SKM-1 treated with dmso at 0.1 percent for 144 hours (cell line): ENCODE results near the gene TRIP13.
"Not testable (repeated sequence)": the region's sequence is repeated elsewhere in the genome, so short reads cannot be mapped to it uniquely, and the experiment has no call there.

Source experiments
- DNase-seq: peaks from one replicate; lab custom pipeline; 2025; ENCODE audit not compliant: unreplicated experiment; lab: John Stamatoyannopoulos, UW

TRIP13 gene

DNA sequence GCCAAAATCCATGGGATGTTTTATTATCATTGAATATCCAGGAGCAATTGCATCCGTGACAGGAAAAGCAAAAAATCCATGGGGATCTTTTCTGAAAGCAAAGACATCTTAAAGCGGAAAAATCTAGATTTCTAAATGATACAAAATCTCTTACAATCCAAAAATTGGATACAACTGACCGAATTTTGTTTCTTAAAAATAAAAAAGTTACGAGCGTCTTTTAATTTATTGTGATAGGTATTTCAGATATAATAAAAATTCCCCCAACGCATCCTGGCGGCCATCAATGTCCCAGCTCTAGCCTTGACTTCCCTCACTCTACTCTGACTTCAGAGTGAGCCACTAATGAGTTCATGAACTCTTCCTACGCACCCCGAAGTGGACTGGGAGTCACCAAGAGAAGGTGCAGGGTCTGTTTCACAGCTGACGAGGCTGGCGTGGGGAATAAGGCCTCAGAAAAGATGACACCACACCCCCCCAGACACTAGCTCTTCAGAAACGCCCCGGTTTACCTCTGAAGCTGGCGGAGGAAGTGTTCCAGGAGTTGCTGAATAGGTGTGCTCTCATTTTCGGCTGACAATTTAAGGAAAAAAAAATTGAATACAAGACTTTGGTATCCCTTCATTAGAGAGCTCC, 3.5 kb upstream of the TRIP13 start:
- no peak for DNase-seq

DNA sequence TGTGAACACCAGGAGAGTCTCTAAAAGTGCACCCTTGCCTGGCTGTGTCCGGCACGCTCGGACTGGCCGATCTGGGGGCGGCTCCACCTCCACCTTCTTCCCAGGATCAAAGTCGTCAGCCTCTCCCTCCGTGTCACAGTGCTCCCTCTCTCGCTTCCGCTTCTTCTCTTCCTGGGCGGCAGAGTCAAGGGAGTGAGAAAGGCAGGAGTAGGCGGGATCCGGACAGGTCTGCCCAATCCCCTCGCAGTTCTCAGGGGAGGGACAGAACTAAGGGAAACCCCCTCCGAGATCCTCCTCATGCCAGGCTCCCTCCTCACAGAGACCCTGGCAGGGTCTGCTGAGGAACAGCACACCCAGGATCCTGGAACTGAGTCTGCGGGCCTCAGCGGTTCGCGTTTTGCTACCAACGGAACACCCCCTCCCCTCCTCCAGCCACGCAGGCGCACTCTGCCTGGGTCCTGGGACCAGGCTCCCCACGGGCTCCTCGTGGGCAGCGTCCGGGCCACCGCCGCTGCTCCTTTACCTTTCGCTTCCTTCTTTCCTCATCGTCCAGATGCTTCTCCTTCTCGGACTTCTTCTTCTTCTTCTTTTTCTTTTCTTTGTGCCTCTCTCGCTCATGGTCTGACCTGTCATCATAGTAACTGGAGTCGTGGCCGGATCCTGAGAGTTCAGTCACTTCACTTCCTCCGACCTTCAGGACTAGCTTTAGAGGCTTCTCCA, 1.4 kb upstream of the TRIP13 start:
- no peak for DNase-seq

- DNase-seq = no peak
These were observed 769 bp upstream of the TRIP13 start for GRCh38 chr5:891837-892393.

DNA sequence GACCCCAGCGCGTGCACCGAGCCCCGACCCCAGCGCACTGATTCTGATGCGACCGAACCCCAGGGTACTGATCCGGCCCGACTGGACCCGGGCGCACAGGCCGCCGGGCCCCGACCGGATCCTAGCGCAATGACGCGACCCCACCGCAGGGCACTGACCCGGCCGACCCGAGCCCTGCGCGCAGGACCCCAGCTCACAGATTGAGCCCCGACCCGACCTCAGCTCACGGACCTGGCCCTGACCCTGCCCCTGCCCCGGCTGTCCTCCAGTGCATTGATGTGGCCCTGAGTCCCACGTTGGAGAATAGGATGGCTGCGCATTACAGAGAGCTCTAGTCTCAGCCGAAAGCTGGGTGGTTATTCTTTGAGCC, 438 bp downstream of the TRIP13 start:
- no peak for DNase-seq

GRCh38 chr5:893711-894110, 1.0 kb downstream of the TRIP13 start:
- DNase-seq = no peak

DNA sequence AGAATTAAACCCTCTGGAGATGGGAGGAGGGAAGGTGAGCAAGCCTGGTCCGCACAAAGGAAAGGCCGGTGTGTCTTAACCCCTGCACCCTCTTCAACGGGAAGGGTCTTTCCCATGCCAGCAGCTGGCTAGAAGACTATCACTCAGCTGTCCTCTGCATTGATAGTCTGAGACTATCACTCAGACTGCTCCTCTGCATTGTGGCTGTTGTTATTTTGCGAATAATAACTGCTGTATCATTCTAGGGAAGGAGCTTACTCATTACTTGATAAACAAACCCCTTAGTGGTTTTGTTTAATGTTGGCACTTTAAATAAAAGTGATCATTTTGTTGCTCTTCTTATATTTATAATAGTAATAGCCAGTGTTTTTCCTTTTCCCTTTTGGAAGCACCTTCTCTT, 8.1 kb downstream of the TRIP13 start:
- no peak for DNase-seq

- DNase-seq = no peak
These were observed 9.6 kb downstream of the TRIP13 start for GRCh38 chr5:902129-902916.

DNA sequence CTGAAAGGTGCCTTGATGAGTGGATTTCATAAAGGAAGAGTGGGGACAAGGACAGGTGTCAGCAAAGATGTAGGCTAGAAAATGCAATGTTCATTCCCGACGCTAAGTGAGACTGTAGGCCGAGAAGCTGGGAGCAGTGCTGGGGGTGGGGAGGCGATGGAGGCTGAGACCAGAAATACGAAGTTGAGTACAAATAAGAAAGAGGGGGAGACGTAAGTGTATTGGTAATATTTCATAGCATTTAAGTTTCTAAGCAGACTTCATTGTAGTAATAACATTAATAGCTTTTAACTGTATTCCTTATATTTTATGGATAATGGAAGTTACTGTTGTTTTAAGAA, 11.0 kb downstream of the TRIP13 start:
- no peak for DNase-seq

DNA sequence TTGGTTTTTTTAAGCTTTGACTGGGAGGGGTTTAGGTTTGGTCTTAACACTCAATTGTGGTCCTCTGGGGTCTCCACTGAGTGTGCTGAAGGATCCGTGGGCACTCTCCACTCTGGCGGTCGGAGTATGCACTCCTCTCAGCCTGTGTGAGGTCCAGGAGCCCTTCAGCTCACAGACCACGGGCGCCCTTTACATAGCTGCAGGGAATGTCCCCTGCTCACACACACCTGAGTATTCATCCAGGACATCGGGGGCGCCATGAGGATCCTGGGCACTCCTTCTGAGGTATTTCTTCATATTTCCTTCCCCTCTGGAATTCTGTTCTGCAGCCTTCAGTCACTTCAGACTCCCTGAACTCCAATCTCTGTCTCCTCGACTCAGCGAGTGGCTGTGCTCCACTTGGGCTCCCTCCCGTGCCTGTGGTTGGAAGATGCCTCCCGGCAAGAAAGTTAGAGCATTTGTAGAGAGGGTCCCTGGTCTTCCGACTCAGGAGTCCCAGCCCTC, 12.5 kb downstream of the TRIP13 start:
- DNase-seq = no peak

DNA sequence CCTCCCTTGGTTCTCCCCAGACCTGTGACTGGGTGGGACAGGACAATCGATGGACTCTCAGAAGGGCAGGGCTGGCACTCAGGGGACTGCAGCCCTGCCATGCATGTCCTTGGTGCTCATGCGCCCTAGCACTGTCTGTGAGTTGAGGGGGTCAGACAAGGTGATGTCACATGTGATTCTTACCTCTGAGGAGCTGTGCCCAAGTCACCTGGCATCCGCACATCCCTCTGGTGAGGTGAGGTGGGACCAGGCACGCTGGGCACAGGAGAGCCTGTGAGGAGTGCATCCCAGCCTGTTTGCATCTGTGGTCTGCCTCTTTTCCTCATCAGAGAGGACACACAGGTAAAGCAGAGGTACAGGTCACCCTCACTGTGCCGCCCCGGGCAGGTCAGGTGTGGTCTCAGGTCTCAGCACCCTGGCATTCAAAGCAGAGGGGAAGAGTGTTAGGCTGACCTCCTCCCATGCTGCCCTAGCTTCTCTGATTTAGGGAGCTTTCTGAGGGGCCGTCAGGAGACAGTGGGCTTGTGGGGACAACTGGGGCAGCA, 14.8 kb downstream of the TRIP13 start:
- no peak for DNase-seq

DNA sequence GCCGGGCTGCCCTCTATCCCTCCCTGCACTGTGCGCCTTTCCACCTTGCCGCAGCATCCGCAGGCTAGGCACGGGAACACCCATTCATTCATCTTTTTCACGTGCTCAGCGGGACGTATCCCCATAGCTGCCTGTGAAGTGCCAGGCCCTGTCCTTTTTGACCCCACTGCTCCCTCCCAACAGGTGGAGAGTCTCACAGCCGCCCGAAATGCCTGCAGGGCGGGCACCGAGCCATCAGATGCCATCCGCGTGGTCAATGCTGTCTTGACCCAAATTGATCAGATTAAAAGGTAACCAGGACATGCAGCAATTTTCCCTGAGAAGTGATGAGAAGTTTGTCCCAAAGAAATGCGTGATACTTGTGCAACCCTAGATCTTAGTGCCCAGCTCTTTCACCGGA, 15.5 kb downstream of the TRIP13 start:
- no peak for DNase-seq

- DNase-seq = no peak
These were observed 16.4 kb downstream of the TRIP13 start for GRCh38 chr5:909086-909485.

DNA sequence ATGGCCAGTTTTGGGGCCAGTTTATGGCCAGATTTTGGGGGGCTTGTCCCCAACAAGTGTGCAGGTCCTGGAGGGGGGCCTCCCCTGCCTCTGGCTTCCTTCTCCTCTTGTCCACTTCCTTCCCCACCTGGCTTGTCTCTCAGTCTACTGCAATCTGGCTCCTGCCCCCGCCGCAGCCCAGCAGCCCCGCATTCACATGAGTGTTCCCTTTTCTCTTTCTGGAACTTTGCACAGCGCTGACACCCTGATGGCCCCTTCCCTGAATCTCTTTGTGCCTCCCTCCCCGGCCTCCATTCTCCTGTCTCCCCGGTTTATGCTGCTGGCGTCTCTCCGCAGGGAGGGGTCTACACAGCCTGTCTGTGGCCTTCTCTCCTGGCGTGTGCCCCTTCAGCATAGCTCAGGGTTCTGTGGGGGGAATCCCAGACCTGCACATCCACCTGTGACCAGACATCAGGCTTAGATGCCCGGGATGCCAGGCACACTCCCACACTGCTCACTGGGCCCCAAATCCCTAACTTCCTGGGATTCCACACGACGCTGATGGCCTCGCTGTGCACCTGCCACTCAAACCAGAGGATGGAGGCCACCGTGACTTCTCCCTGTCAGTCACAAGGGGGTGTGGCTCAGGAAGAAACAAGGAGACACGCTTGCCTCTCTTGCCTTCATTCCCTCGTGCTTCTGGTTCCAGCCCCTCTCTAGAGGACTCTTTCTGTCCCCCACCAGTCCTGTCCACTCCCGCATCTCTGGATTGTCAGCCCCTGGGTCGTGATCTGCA, 17.5 kb downstream of the TRIP13 start:
- DNase-seq = no peak

- no peak for DNase-seq
These were observed 18.1 kb downstream of the TRIP13 start for GRCh38 chr5:910769-911160.

GRCh38 chr5:911601-912000, 18.9 kb downstream of the TRIP13 start:
- DNase-seq = no peak

DNA sequence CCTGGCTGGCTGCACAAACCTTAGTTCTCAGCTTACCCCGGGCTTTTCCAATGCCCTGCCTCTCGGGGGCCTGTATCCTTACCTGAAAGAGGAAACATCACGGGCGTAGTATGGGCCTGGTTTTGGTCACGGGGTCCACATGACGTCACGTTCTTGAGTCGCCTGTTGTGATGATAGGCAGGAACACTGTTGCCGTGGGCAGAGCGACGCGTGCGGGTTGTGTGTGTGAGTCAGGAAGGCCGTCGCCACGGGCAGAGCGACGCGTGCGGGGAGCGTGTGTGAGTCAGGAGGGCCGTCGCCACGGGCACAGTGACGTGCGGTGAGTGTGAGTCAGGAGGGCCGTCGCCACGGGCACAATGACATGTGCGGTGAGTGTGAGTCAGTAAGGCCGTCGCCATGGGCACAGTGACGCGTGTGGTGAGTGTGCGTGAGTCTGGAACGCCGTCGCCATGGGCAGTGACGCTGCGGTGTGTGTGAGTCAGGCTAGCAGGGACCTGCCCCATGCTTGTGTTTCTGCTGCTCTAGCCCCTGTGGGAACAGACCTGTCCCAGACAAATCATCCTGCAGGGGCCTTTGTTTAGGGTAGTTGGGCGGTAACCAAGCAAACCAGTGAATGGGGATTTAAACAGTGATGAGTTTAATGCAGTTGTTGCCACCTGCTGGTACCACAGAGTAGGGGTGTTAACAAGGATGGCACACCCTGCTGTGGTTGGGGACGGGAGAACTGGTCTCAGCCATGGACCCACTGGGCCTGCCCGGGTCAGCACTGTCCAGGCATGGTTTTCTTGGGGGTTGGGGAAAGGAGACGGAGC, 19.8 kb downstream of the TRIP13 start:
- no peak for DNase-seq

DNA sequence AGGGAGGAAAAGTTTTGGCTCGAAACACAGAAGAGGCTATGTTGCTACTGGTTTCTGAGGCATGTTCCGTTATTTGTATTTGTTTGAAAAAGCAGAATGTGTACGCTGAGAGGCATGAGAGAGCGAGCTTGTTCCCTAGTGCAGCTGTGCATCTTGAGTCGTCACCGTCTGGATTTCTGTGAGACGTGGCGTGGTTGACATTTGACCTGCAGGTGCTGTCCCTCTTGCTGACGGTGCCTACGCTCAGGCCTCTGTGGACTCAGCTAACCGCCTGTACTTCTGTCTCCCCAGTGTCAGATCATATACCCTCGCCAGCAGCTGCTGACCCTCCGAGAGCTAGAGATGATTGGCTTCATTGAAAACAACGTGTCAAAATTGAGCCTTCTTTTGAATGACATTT, 21.5 kb downstream of the TRIP13 start:
- no peak for DNase-seq

- DNase-seq = no peak
These were observed 21.9 kb downstream of the TRIP13 start for GRCh38 chr5:914612-915011.

DNA sequence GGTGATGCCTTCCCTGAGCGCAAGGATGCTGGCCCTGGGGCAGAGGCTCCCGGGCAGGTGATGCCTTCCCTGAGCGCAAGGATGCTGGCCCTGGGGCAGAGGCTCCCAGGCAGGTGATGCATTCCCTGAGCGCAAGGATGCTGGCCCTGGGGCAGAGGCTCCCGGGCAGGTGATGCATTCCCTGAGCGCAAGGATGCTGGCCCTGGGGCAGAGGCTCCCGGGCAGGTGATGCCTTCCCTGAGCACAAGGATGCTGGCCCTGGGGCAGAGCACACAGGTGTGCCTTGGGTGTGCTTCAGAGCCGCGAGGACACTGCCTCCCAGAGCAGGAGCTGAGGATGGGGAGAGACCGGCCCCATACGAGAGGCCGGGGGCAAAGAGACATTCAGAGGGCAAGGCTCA, 22.7 kb downstream of the TRIP13 start:
- DNase-seq = not testable (repeated sequence)

- DNase-seq = no peak
These were observed 23.3 kb downstream of the TRIP13 start for GRCh38 chr5:915946-916345.
